ENCODE results near the gene MON2.

Gene MON2

DNA sequence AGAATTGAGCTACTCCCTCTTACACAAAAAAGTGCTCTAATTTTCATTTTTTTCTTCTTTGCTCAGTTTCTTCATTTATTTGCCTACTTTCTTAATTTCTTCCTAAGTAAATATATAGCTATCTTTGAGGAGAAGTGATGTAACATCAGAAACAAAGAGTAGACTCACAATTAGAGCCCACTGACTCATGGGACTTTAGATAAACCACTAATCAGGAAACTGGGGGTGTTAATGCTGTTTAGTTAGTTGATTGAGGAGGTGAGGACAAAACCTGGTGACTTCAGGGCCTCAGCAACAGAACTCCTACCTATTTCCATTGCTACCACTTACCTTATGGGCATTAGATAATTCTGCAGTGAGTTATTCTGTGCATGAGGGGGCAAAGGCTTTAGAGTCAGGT lies 151.7 kb downstream of the MON2 start:
- no peak for DNase-seq

DNA sequence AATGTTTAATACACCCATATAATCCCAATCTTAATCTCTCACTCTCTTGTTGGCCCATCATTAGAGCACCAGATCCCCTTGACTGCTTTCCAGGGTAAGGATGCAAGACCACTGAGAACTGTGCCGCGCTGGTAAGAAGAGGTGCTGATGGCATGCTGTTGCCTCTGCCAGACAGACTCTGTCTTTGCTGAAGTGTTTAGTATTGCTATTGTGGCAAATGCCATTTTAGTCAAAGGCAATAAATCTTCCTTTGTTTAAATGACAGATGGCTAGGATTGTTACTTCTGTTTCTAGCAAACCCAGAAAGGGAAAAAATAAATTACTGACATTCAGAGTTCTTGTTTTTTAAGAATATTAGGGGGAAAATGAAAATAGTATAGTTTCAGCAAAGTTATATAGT lies 152.3 kb downstream of the MON2 start:
- no peak for DNase-seq

- DNase-seq: no peak
Observed at GRCh38 chr12:62621101-62621638, 154.5 kb downstream of the MON2 start.

DNA sequence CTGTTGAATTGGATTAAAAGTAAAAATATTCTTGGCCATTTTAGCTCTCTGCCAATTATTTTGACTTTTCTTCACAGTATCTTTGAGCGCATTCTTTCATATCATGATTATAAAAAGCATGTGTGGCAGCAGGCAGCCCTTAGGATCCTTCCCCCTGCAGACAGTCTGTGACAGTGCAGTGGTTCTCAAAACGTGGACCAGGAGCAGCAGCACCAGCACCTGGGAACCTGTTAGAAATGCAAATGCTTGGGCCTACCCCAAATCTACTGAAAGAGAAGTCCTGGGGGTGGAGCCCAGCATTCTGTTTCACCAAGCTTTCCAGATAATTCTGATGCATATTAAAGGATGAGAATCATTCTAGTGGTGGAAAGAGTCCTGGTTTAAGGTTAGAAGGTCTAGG lies 155.6 kb downstream of the MON2 start:
- DNase-seq: no peak

GRCh38 chr12:62625228-62625627 lies 158.6 kb downstream of the MON2 start:
- no peak for DNase-seq

DNA sequence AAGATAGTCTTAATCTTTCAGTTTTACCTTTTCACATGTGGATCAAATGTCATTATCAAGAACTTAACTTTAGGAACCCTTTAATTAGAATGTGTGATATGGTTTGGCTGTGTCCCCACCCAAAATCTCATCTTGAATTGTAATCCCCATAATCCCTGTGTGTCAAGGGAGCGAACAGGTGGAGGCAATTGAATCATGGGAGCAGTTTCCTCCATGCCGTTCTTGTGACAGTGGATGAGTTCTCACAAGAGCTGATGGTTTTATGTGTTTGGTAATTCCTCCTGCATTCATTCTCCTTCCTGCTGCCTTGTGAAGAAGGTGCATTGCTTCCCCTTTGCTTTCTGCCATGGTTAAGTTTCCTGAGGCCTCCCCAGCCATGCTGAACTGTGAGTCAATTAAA lies 160.6 kb downstream of the MON2 start:
- no peak for DNase-seq

GRCh38 chr12:62629413-62629812 lies 162.8 kb downstream of the MON2 start:
- DNase-seq: no peak

DNA sequence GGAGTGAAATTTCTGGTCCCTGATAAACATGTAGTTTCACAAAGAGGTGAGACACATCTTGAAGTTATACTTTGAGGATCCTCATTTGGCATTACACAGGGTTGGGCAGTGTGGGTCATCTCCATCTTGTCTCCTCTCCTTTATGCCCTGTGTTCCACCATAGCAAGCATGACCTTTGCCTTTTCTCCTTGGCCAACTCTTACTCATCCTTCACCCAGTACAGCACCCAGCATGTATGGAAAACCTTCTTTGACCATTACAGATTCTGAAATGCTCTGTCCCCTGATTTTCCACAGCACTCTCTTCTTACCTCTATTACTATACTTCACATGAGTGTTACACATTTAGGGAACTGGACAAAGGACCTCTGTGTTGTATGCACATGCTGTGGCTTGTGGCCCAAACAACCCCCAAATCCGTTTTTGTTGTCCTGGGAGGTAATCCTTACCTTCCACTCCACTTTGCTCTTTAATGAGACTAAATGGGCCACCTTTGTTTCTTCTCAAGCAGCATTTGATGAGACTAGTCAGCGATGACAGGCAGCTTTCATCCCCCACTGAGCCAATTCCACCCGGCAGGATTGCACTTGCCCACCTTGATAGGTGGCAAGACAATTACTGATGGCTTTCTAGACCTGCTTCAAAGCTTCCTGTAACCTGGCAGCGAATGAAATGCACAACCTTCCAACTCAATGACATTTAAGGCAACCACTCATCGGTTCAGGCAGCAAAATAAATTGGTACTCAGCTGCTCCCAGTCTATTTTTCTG lies 163.5 kb downstream of the MON2 start:
- DNase-seq: no peak

GRCh38 chr12:62631471-62632410 lies 165.1 kb downstream of the MON2 start:
- DNase-seq: peak; percentile 13

- DNase-seq: peak; percentile 10
Observed at GRCh38 chr12:62632411-62632918, 165.8 kb downstream of the MON2 start.

DNA sequence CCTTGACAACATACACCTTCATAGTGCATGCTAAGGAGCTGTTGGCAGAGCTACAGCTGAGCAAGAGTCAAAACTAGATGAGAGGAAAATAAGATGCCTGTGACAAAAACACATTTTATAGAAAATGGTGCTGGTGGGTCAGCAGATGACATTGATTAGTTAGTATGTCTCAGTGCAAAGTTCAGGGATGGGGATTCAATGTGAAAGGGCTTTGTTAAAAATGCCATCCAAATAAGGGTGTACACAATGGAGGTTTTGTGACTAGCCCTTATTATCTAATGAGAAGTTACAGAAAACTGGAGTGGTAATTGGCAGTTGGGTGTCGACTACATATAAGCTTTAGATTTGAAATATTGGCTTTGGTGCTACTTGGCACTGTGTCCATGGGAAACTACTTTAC lies 169.0 kb downstream of the MON2 start:
- DNase-seq: no peak

- DNase-seq: no peak
Observed at GRCh38 chr12:62637679-62638078, 171.1 kb downstream of the MON2 start.

GRCh38 chr12:62640910-62641448 lies 174.4 kb downstream of the MON2 start:
- DNase-seq: no peak

DNA sequence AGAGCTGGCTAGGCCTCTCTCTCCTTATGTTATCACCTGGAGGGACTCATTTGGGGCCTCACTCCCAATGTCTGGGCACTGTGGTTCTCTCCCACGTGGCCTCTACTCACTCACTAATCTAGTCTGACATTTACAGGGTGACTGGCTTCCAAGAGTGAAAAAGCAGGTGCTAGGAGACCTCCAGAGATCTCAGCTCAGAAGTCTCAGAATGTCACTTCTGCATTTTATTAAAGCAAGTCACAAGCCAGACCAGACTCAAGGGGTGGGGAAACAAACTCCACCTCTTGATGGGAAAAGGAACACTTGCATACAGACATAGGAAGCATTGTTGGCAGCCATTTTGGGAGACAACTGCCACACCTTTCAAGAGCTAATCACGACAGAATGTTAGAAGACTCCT lies 175.9 kb downstream of the MON2 start:
- no peak for DNase-seq

GRCh38 chr12:62643486-62643885 lies 176.9 kb downstream of the MON2 start:
- no peak for DNase-seq

- no peak for DNase-seq
Observed at GRCh38 chr12:62646566-62646965, 179.9 kb downstream of the MON2 start.

GRCh38 chr12:62647586-62647985 lies 181.0 kb downstream of the MON2 start:
- DNase-seq: no peak

- no peak for DNase-seq
Observed at GRCh38 chr12:62649412-62650138, 182.9 kb downstream of the MON2 start.

Measured in activated gamma-delta T cell (primary cell).